Neutrophil (primary cell): ENCODE data around the gene RPL26.

Source experiments
- H3K27ac ChIP-seq: fragments of 200-600 bp; sonication (generic); 2 replicates; pipeline ENCODE4 v1.5.1; 2016; ENCODE audit warnings: mild to moderate bottlenecking, moderate library complexity
- H3K27me3 ChIP-seq: fragments of 200-600 bp; sonication (generic); 2 replicates; pipeline ENCODE4 v1.6.0; 2016; ENCODE audit warnings: mild to moderate bottlenecking
- H3K36me3 ChIP-seq: fragments of 200-600 bp; sonication (generic); 2 replicates; pipeline ENCODE4 v1.5.1; 2017
- H3K4me1 ChIP-seq, 2 experiments: fragments of 200-600 bp in 1 of 2; sonication (generic) in 1 of 2; 1 replicate in 1 of 2; 2 replicates in 1 of 2; pipeline versions ENCODE4 v1.5.1 to v1.6.1; 2013 to 2016; ENCODE audit warnings: low read depth in 1 of 2, low read length in 1 of 2, mild to moderate bottlenecking in 1 of 2, moderate library complexity in 1 of 2; ENCODE audit not compliant: control insufficient read depth in 1 of 2, insufficient read depth in 1 of 2
- H3K4me3 ChIP-seq, 2 experiments: fragments of 200-600 bp in 1 of 2; sonication (generic) in 1 of 2; 1 replicate in 1 of 2; 2 replicates in 1 of 2; pipeline ENCODE4 v1.5.1; 2013 to 2016; ENCODE audit warnings: low read depth in 1 of 2, low read length in 1 of 2, mild to moderate bottlenecking in 1 of 2, moderate library complexity in 1 of 2
- H3K9me3 ChIP-seq: fragments of 200-600 bp; sonication (generic); 2 replicates; pipeline ENCODE4 v1.5.1; 2016
- CTCF ChIP-seq: fragments of 200-600 bp; sonication (generic); IDR thresholded peaks from 2 replicates; pipeline ENCODE4 v1.5.1; 2016; ENCODE audit warnings: antibody characterized with exemption

The RPL26 gene

GRCh38 chr17:8420041-8420934 is 37.3 kb upstream of the RPL26 start:
- no peaks in the 10 kb centered on the region for H3K9me3 ChIP-seq
- H3K27ac ChIP-seq: peak overlapping the region; percentile 97
- H3K36me3 ChIP-seq: peaks cover 26% of the 10 kb centered on the region
- peak; percentile 17 for TF ChIP-seq CTCF
- H3K4me3 ChIP-seq: peak overlapping the region; percentile 85 to 99
- peaks cover 95 to 96% of the 10 kb centered on the region in 2 experiments for H3K4me1 ChIP-seq
- H3K27me3 ChIP-seq: no peaks in the 10 kb centered on the region

- H3K4me3 ChIP-seq: peak overlapping the region; percentile 85 to 99
- H3K36me3 ChIP-seq: peaks cover 26% of the 10 kb centered on the region
- peak overlapping the region; percentile 97 for H3K27ac ChIP-seq
- no peaks in the 10 kb centered on the region for H3K9me3 ChIP-seq
- no peak for TF ChIP-seq CTCF
- no peaks in the 10 kb centered on the region for H3K27me3 ChIP-seq
- H3K4me1 ChIP-seq: peaks cover 96 to 98% of the 10 kb centered on the region in 2 experiments
These were observed 36.3 kb upstream of the RPL26 start for GRCh38 chr17:8419305-8419704.

GRCh38 chr17:8418471-8418870 is 35.5 kb upstream of the RPL26 start:
- peaks cover 91 to 97% of the 10 kb centered on the region in 2 experiments for H3K4me1 ChIP-seq
- no peaks in the 10 kb centered on the region for H3K27me3 ChIP-seq
- H3K27ac ChIP-seq: peak overlapping the region; percentile 97
- peaks cover 25% of the 10 kb centered on the region for H3K36me3 ChIP-seq
- H3K9me3 ChIP-seq: no peaks in the 10 kb centered on the region
- peak overlapping the region; percentile 85 to 99 for H3K4me3 ChIP-seq
- TF ChIP-seq CTCF: no peak

- Histone ChIP-seq H3K36me3 (peaks cover 18% of the 10 kb centered on the region), H3K27ac (peak overlapping the region; percentile 97), H3K9me3 (no peaks in the 10 kb centered on the region), H3K4me1 (peaks cover 86 to 97% of the 10 kb centered on the region in 2 experiments), H3K27me3 (no peaks in the 10 kb centered on the region), H3K4me3 (peak overlapping the region; percentile 85 to 99)
- TF ChIP-seq CTCF: peak; percentile 71
These were observed 34.8 kb upstream of the RPL26 start for GRCh38 chr17:8417806-8418205.

GRCh38 chr17:8413938-8414337 is 30.9 kb upstream of the RPL26 start:
- Histone ChIP-seq H3K4me1 (peaks cover 76 to 87% of the 10 kb centered on the region in 2 experiments), H3K27me3 (no peaks in the 10 kb centered on the region), H3K36me3 (peaks cover 5% of the 10 kb centered on the region), H3K4me3 (peak overlapping the region; percentile 85 to 99), H3K9me3 (no peaks in the 10 kb centered on the region), H3K27ac (peak overlapping the region; percentile 97)
- no peak for TF ChIP-seq CTCF
